ENCODE measurements around the gene TDRD6. TPM values are rescaled to one million over a fixed set of nuclear protein-coding genes. Genes with fewer than 3 reads are reported as not detected.
"Not testable (repeated sequence)": the region's sequence is repeated elsewhere in the genome, so short reads cannot be mapped to it uniquely, and the experiment has no call there.

The TDRD6 gene
- total RNA-seq, 2 experiments from 2014 or later = not detected

DNA sequence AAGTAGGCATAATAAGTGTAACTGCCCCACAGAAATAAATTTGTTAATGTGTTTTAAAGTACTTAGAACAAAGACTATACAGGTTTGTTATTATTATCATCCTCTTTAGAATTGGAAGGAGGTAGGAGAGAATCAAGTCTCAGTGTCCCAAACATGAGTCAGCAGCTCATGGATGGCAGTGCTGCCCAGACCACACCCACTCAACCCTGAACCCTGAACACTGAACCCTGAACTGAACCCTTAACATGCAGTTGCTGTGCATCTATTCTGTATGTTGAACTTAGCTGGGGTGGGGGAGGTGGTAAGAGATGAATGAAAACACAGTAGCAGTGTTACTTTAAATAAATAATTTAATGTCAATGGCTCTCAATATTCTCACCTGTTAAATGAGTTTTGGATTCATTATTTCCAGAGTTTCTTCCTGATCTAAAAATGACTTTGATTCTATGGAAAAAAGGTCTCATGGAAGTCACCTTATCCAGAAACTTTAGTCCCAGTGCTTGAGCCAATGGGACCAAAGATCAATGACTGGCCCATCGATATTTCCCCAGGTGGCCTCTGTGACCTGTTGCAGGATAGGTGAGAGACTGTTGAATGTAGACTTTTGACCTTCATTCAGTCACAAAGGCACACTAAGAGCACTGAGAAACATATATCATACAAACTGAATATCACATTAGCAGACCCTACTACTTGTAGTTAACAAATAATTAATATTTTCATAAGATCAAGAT is 55.9 kb downstream of the TDRD6 start:
- Mint-ChIP-seq H3K27ac (no peak overlapping the region), H3K36me3 (ENCODE audit: low read depth) (no peaks in the 10 kb centered on the region), H3K9me3 (no peaks in the 10 kb centered on the region), H3K4me1 (ENCODE audit: low read depth) (no peaks in the 10 kb centered on the region), H3K27me3 (peaks cover 21% of the 10 kb centered on the region), H3K4me3 (no peak overlapping the region)
- POLR2A ChIA-PET = no interaction called here
- no peak for DNase-seq
- intact Hi-C loops (cut with micrococcal nuclease) = no loop called here
- ATAC-seq = no peak
- CTCF ChIA-PET = no interaction called here
- TF ChIP-seq, protein P1, sequence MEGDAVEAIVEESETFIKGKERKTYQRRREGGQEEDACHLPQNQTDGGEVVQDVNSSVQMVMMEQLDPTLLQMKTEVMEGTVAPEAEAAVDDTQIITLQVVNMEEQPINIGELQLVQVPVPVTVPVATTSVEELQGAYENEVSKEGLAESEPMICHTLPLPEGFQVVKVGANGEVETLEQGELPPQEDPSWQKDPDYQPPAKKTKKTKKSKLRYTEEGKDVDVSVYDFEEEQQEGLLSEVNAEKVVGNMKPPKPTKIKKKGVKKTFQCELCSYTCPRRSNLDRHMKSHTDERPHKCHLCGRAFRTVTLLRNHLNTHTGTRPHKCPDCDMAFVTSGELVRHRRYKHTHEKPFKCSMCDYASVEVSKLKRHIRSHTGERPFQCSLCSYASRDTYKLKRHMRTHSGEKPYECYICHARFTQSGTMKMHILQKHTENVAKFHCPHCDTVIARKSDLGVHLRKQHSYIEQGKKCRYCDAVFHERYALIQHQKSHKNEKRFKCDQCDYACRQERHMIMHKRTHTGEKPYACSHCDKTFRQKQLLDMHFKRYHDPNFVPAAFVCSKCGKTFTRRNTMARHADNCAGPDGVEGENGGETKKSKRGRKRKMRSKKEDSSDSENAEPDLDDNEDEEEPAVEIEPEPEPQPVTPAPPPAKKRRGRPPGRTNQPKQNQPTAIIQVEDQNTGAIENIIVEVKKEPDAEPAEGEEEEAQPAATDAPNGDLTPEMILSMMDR (IDR thresholded peaks at IDR 0.05) = no peak

DNA sequence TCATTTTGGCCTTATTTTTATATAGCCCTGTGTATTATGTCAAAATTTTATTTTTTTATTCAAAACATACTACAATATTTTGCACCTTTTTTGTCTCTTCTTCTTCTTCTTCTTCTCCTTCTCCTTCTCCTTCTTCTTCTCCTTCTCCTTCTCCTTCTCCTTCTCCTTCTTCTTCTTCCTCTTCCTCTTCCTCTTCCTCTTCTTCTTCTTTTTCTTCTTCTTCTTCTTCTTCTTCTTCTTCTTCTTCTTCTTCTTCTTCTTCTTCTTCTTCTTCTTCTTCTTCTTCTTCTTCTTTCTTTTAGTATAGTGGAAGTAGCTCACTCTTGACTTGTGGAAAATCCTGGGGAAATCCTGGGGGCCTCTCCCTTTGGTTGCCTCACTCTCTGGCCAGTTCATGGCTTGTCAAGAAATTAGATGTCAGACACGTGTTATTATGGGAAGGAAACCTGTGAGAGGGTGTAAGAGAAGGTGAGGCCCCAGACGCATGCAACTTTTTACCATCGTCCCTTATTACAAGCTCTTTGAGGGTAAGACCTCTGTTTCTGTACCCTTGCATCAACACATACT is 56.6 kb downstream of the TDRD6 start:
- CTCF ChIA-PET; H3K9me3 Mint-ChIP-seq; H3K4me1 Mint-ChIP-seq (ENCODE audit: low read depth); intact Hi-C loops (cut with micrococcal nuclease); DNase-seq; ATAC-seq; H3K36me3 Mint-ChIP-seq (ENCODE audit: low read depth); H3K4me3 Mint-ChIP-seq; H3K27ac Mint-ChIP-seq: not testable (repeated sequence)
- POLR2A ChIA-PET = interaction anchor here (0.6 kb wide), 2 partner anchors 184 to 190 kb away, joined by 3 read pairs; no protein-coding TSS in a partner anchor
- peaks cover 21% of the 10 kb centered on the region for H3K27me3 Mint-ChIP-seq

DNA sequence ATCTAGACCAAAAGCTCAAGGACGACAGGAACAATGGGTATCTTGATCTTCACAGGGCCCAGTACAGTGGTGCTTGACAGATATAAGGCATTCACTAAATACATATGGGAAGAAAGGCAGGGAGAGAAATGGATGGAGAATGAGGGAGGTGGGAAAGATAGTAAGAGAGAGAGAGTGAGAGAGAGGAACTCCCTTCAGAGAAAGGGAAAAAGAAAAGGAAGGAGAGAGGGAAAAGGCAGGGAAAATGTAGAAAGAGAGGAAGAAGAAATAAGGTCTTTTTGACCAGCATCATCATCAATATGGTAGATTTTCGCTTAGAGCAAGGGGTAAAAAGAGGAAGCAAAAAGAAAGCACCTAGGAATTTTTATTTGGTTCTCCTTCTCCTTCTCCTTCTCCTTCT is 58.3 kb downstream of the TDRD6 start:
- intact Hi-C loops (cut with micrococcal nuclease) = no loop called here
- ATAC-seq (no peak), DNase-seq (no peak)
- Mint-ChIP-seq H3K4me3 (no peak overlapping the region), H3K27ac (no peak overlapping the region), H3K9me3 (no peaks in the 10 kb centered on the region), H3K36me3 (ENCODE audit: low read depth) (no peaks in the 10 kb centered on the region), H3K4me1 (ENCODE audit: low read depth) (no peaks in the 10 kb centered on the region), H3K27me3 (peaks cover 21% of the 10 kb centered on the region)
- ChIA-PET CTCF (no interaction called here), POLR2A (no interaction called here)
- TF ChIP-seq, protein P1 (IDR thresholded peaks at IDR 0.05) = no peak

DNA sequence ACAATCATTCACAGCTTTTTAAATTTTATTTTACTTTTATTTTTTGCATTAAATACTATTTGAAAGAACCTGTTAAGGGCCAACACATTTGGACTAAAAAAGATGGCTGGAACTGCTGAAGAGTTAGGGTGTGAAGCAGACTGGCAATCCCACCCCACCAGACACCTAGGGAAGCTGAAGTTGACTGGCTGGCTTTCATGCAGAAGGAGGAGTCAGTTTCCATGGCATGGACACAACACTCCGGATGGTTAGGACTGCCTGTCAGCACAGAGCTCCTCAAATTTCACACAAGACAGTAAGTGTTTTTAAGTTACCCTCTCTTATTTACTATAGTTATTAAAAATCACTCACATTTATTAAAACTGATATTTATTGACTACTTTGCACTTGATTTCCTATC is 59.0 kb downstream of the TDRD6 start, which contains the start of gene ANKRD66:
Gene ANKRD66, plus strand, starts transcription at position 238 of the 400 bp plus-strand sequence. CDS start 5,016 bp downstream, outside the sequence.
- intact Hi-C loops (cut with micrococcal nuclease) = no loop called here
- no peak for ATAC-seq
- ChIA-PET POLR2A (no interaction called here), CTCF (no interaction called here)
- Mint-ChIP-seq H3K27ac (no peak within 1 kb of the TSS), H3K9me3 (no peaks in the 10 kb centered on the region), H3K27me3 (peaks cover 21% of the 10 kb centered on the region), H3K36me3 (ENCODE audit: low read depth) (no peaks in the 10 kb centered on the region), H3K4me1 (ENCODE audit: low read depth) (no peaks in the 10 kb centered on the region), H3K4me3 (no peak within 1 kb of the TSS)
- TF ChIP-seq, protein P1 (IDR thresholded peaks at IDR 0.05) = no peak
- DNase-seq = no peak

DNA sequence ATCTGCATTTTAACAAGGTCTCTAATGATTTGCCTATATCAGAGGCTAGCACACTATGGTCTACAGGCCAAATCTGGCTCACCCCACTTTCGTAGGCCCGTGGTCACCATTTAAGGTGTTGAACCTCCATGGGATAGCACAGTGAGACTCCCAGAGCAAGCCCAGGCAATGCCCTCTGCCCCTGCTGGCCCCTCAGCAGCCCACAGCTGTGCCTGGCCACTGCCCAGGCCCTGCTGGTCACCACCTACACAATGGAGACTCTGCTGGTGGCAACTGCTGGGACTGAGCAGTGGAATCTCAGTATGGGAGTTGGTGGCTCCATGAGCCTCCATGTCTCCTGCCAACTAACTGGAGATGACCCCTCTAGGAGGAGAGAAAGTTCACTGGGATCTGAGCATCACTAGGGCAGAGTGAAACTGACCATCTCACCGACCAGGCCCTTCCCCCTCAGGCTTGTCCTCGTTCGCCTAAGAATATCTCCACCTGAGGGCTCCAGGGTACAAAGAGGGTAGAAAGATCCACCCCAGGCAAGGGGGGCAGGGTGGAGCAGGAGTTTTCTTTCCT is 61.3 kb downstream of the TDRD6 start:
- Mint-ChIP-seq H3K27ac (no peak overlapping the region), H3K36me3 (ENCODE audit: low read depth) (no peaks in the 10 kb centered on the region), H3K4me1 (ENCODE audit: low read depth) (no peaks in the 10 kb centered on the region), H3K27me3 (peaks cover 20% of the 10 kb centered on the region), H3K4me3 (no peak overlapping the region), H3K9me3 (no peaks in the 10 kb centered on the region)
- ChIA-PET POLR2A (no interaction called here), CTCF (no interaction called here)
- no peak for ATAC-seq
- intact Hi-C loops (cut with micrococcal nuclease) = no loop called here
- DNase-seq = no peak
- TF ChIP-seq, protein P1 (IDR thresholded peaks at IDR 0.05) = no peak
